ENCODE data around the gene PHOSPHO1. TPM values are rescaled to one million over a fixed set of nuclear protein-coding genes. Genes with fewer than 3 reads are reported as not detected.
A peak's percentile ranks its signal among the peaks of the same experiment; 100 is the strongest.
"Not testable (repeated sequence)": the region's sequence is repeated elsewhere in the genome, so short reads cannot be mapped to it uniquely, and the experiment has no call there.

Gene PHOSPHO1
- polyA plus RNA-seq, 2 of the 4 experiments (the other 2 are of a cell fraction): 0.32 to 1.6 TPM

- DNase-seq (ENCODE audit: low read depth in 1 of 2, low spot score in 1 of 2) (no peak), ATAC-seq (no peak), FAIRE-seq (no peak)
- WGBS (ENCODE audit: missing lambda C conversion rate): 69% methylated on average over 5 of the region's 5 CpGs
- Histone ChIP-seq H3K4me2 (no peak overlapping the region), H3K9me3 (peaks cover 13% of the 10 kb centered on the region), H3K4me1 (no peaks in the 10 kb centered on the region), H3K27ac (no peak overlapping the region), H3K4me3 (no peak overlapping the region)
- CTCF ChIA-PET: interaction anchor here (0.5 to 5.7 kb wide), 4 partner anchors 7 to 128 kb away, joined by 3 to 55 read pairs (median 5); no protein-coding TSS in a partner anchor
- TF ChIP-seq CBX8 (IDR thresholded peaks at IDR 0.05) (no peak), RCOR1 (IDR thresholded peaks at IDR 0.05; ENCODE audit: low read depth, low read length) (no peak), EHMT2 (IDR thresholded peaks at IDR 0.05; ENCODE audit: low read depth) (no peak), RARB (CRISPR knock-in tag; IDR thresholded peaks at IDR 0.05) (no peak), CBX2 (IDR thresholded peaks at IDR 0.05; ENCODE audit: borderline replicate concordance, low read depth) (no peak)
- POLR2A ChIA-PET: interaction anchor here (1.4 kb wide), 1 partner anchor 9 kb away, joined by 3 read pairs; no protein-coding TSS in a partner anchor
Observed at GRCh38 chr17:49183341-49183740, 47.2 kb downstream of the PHOSPHO1 start.

- peak in 1 of 2 experiments; percentile 47; a peak in 1 of 6 replicates for ATAC-seq
- Histone ChIP-seq H3K4me2 (no peak overlapping the region), H3K4me3 (no peak overlapping the region), H3K27ac (no peak overlapping the region), H3K9me3 (peaks cover 26% of the 10 kb centered on the region), H3K4me1 (no peaks in the 10 kb centered on the region)
- POLR2A ChIA-PET: no interaction called here
- FAIRE-seq: no peak
- 85% methylated on average over 6 of the region's 6 CpGs for WGBS (ENCODE audit: missing lambda C conversion rate)
- CTCF ChIA-PET: interaction anchor here (0.7 to 5.7 kb wide), 17 partner anchors 10 to 376 kb away, joined by 3 to 55 read pairs (median 5); no protein-coding TSS in a partner anchor
- DNase-seq (ENCODE audit: low read depth in 1 of 2, low spot score in 1 of 2): no peak
- TF ChIP-seq ELK1 (IDR thresholded peaks at IDR 0.05; ENCODE audit: low read depth, low read length) (no peak), RARB (CRISPR knock-in tag; IDR thresholded peaks at IDR 0.05) (no peak), HDAC2 (IDR thresholded peaks at IDR 0.05) (no peak), CEBPB (IDR thresholded peaks at IDR 0.05) (no peak), ESRRA (IDR thresholded peaks at IDR 0.05; ENCODE audit: borderline replicate concordance, low read length) (no peak), FOSB (CRISPR knock-in tag; IDR thresholded peaks at IDR 0.05) (no peak), MAX (IDR thresholded peaks at IDR 0.05) (no peak), EHMT2 (IDR thresholded peaks at IDR 0.05; ENCODE audit: low read depth) (no peak)
Observed at GRCh38 chr17:49180998-49181635, 49.5 kb downstream of the PHOSPHO1 start.

- no peak overlapping the region for H3K4me3 ChIP-seq
- no peak overlapping the region for H3K27ac ChIP-seq
- peak; percentile 62 to 87 for ATAC-seq
- ChIA-PET POLR2A (no interaction called here), CTCF (interaction anchor here (0.5 to 5.7 kb wide), 23 partner anchors 10 to 376 kb away, joined by 3 to 55 read pairs (median 4); no protein-coding TSS in a partner anchor)
- H3K4me1 ChIP-seq: no peaks in the 10 kb centered on the region
- TF ChIP-seq SMC3 (IDR thresholded peaks at IDR 0.05): peak; percentile 66
- TF ChIP-seq HOXA7 (CRISPR knock-in tag; IDR thresholded peaks at IDR 0.05): no peak
- peak; percentile 85 for TF ChIP-seq CTCF (IDR thresholded peaks at IDR 0.05)
- peak; percentile 72 to 75 for TF ChIP-seq RAD21 (conservative IDR thresholded peaks at IDR 0.05 in 1 of 2, IDR thresholded peaks at IDR 0.05 in 1 of 2)
- FAIRE-seq: no peak
- no peak overlapping the region for H3K4me2 ChIP-seq
- H3K9me3 ChIP-seq: peaks cover 26% of the 10 kb centered on the region
- 25% methylated on average over 5 of the region's 5 CpGs for WGBS (ENCODE audit: missing lambda C conversion rate)
- peak; percentile 69 to 79 for DNase-seq (ENCODE audit: low read depth in 1 of 2, low spot score in 1 of 2)
Observed at GRCh38 chr17:49180303-49180702, 50.3 kb downstream of the PHOSPHO1 start.

- WGBS (ENCODE audit: missing lambda C conversion rate): 44% methylated on average over 11 of the region's 11 CpGs
- FAIRE-seq; H3K4me1 ChIP-seq; H3K27ac ChIP-seq; ATAC-seq; POLR2A ChIA-PET; H3K4me3 ChIP-seq; DNase-seq (ENCODE audit: low read depth in 1 of 2, low spot score in 1 of 2); H3K4me2 ChIP-seq: not testable (repeated sequence)
- CTCF ChIA-PET: interaction anchor here (0.6 to 2.4 kb wide), 2 partner anchors 16 to 56 kb away, joined by 3 to 10 read pairs; no protein-coding TSS in a partner anchor
- H3K9me3 ChIP-seq: peaks cover 28% of the 10 kb centered on the region
Observed at GRCh38 chr17:49175978-49176377, 54.6 kb downstream of the PHOSPHO1 start.

Other genes starting within 250 kb of the PHOSPHO1 start
- 26.2 and 30.1 TPM in 2 replicates for gene IGF2BP1, start 233.4 kb downstream of the PHOSPHO1 start, polyA plus RNA-seq (2011; rRNA removed)
- gene IGF2BP1, start 233.4 kb downstream of the PHOSPHO1 start, polyA plus RNA-seq (2017; fragmentation: RNase III; extraction: RNeasy Plus Mini Kit Qiagen cat#74134 plus additional on column Dnase treatment): 38.0 to 42.3 TPM (median 40.3 TPM) in 3 replicates
- 0.49 and 0.69 TPM in 2 replicates for gene B4GALNT2, start 98.0 kb downstream of the PHOSPHO1 start, polyA plus RNA-seq (2011; rRNA removed)
- 0.20 to 0.43 TPM (median 0.36 TPM) in 3 replicates for gene B4GALNT2, start 98.0 kb downstream of the PHOSPHO1 start, polyA plus RNA-seq (2017; fragmentation: RNase III; extraction: RNeasy Plus Mini Kit Qiagen cat#74134 plus additional on column Dnase treatment)
- gene GNGT2, start 20.2 kb downstream of the PHOSPHO1 start, polyA plus RNA-seq (2011; rRNA removed): not detected in 2 replicates
- 0.25 to 0.34 TPM (median 0.31 TPM) in 3 replicates for gene GNGT2, start 20.2 kb downstream of the PHOSPHO1 start, polyA plus RNA-seq (2017; fragmentation: RNase III; extraction: RNeasy Plus Mini Kit Qiagen cat#74134 plus additional on column Dnase treatment)
- not detected in 2 replicates for gene ABI3, start 20.1 kb downstream of the PHOSPHO1 start, polyA plus RNA-seq (2011; rRNA removed)
- not detected in 3 replicates for gene ABI3, start 20.1 kb downstream of the PHOSPHO1 start, polyA plus RNA-seq (2017; fragmentation: RNase III; extraction: RNeasy Plus Mini Kit Qiagen cat#74134 plus additional on column Dnase treatment)
- 13.1 and 14.8 TPM in 2 replicates for gene ZNF652, start 131.5 kb upstream of the PHOSPHO1 start, polyA plus RNA-seq (2011; rRNA removed)
- 5.5 to 5.7 TPM (median 5.5 TPM) in 3 replicates for gene ZNF652, start 131.5 kb upstream of the PHOSPHO1 start, polyA plus RNA-seq (2017; fragmentation: RNase III; extraction: RNeasy Plus Mini Kit Qiagen cat#74134 plus additional on column Dnase treatment)
- 480 and 556 TPM in 2 replicates for gene PHB1, start 184.1 kb upstream of the PHOSPHO1 start, polyA plus RNA-seq (2011; rRNA removed)
- gene PHB1, start 184.1 kb upstream of the PHOSPHO1 start, polyA plus RNA-seq (2017; fragmentation: RNase III; extraction: RNeasy Plus Mini Kit Qiagen cat#74134 plus additional on column Dnase treatment): 410 to 432 TPM (median 416 TPM) in 3 replicates